Measurements from ENCODE around the gene SAYSD1. TPM values are rescaled to one million over a fixed set of nuclear protein-coding genes. Genes with fewer than 3 reads are reported as not detected.

SAYSD1 gene
- total RNA-seq, 1 experiment from 2014 or later, result 20.3 TPM

DNA sequence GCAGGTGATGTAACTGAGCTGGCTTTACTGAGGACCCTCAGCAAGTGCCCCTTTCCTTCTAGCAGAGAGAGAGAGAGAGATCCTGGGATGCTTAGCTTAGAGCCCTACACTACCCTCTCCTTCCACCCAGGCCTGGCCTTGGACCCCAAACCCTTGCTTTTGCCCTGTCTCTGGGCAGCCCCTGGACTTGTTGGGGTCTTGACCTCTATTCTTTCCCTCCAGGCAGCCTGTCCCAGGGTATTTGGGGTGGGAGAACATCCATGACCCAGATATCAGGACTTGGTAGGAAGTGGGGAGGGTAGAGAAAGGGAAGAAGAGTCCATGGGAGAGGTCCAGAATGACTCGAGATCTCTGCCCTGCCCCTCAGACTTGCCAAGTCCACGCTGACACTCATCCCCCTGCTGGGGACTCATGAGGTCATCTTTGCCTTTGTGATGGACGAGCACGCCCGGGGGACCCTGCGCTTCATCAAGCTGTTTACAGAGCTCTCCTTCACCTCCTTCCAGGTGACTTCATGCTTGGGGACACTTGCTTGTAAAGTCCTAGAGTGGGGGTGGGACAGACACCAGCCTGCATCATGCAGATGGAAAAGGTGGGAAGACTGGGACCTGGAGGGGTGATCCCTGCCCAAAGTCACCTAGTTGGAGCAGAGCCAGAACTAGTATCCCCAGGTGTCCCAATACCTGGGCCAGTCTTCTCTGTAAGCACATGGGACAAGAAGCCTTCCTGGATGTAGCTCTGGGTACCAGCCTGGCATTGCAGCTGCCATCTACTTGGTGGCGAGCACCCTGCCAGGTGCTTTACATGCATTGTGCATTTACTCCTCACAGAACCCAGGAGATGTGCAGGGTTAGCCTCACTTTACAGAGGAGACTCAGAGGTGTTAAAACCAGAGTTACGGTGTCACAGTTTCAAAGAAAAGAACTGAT lies 35.5 kb downstream of the SAYSD1 start:
- DNase-seq (ENCODE audit: low read depth), result no peak

DNA sequence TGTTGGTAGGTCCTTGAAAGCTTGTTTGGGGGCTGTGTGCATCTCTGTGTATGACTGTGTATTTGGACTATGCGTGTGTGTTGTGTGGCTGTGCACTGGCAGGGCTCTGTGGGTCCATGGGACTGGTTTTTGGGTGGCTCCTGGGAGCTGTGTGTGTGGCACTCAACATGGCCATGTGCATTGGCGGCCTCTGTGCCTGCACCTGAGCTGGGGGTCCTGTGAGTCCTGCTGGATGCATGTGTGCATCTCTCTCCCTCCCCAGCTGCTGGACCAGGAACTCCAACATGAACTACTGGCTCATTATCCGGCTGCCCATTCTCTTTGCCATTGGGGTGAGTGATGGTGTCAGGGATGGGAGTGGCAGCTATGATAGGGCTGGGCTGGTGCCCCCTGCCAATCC lies 36.3 kb downstream of the SAYSD1 start:
- no peak for DNase-seq (ENCODE audit: low read depth)

DNA sequence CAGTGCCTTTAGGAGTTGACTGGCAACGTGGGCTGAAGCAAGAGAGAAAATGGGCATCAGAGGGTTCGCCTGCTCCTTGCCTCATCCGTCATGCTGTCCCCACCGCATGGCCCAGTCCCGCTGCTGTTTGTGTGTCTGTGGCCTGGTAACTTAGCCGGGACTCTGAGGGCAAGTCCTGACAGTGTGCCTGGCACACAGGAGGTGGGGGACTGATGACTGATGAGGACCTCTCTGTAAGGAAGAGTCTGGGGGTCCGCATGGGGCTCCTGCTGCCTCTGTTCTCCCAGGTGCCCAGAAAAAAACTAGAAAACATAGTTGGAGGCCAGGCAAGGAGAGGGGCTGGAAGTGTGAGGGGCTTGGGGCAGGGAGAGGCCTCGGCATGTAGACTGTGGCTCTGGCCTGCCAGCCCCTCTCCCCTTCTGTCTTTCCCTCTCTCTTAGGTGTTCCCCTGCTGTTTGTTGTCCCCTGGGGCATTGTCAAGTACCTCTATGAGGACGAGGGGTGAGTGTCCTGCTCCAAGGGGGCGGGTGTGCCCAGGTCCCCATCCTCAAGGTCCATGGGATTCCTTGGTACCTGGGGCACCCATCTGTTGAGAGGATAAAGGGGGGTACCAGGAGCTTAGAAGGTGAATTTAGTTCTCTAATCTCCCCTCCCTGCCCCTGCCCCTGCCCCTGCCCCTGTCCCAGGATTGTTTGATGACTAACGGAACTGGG lies 36.9 kb downstream of the SAYSD1 start:
- no peak for DNase-seq (ENCODE audit: low read depth)

DNA sequence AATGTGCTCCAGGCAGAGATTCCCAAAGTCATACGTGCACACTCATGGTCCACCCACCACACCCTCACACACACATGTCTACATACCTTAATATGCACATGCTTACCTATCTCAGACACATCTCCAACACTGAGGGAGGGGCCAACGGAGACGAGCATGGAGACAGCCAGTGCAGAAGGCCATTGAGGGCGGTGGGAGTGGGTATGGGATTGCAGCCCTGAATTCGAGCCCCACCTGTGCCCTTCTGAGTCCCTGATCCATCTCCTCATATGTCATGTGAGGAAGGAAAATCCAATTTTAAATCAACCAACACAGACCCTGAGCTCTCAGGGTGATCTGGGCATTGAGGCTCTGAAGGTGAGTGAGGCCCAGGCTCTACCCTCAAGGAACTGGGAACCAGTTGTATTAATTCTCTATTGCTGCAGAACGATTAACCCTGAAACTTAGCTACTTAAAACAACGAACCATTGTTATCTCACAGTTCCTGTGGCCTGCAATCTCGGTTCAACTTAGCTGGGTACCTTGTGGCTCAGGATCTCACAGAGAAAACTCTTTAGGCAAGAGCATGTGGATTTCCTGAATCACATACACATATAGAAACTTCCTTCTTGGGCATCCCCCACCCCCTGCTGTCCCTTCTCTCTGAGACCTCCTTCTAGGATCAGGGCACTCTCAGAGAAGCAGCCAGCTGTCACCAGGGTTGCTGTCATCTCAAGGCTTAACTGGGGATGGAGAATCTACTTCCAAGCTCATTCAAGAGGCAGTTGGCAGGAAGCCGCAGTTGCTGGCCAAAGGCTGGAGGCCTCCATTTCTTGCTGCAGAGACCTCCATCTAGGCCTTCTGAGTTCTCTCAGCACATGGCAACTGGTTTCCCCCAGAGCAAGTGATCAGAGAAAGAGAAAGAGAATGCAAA lies 38.1 kb downstream of the SAYSD1 start:
- DNase-seq (ENCODE audit: low read depth), result no peak

DNA sequence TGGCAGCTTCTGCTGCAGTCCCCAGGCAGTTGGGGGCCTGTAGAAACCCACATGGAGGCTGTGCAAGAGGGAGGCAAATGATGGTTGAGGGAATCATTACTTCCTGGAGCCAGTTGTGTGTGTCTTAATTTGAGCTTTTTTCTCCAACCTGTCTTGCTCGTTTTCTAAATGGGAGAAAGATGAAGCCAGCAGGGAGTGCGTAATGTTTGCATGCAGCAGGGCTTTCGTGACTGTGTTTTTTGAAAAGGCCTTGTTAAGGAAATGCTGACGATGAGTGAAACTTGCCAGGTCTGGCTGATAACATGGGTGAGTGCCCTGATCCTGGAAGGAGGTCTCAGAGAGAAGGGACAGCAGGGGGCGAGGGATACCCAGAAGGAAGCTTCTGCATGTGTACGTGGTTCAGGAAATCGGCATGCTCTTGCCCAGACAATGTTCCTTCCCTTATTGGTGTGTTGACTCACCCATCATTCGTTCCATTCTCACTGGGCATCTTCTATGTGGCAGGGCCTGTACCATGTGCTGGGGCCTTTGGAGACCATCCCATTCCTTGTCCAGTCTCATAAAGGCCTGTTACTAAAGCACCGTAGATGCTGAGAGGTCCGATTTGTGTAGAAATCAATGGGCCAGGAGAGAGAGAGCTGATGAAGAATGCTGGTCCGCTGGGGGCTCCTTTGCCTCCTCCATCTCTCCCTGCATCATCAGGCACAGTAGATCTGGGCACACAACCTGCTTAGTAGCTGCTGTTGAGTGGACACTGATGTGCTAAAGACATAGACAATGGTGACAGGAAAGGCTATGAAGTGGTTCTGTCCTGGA lies 39.0 kb downstream of the SAYSD1 start:
- DNase-seq (ENCODE audit: low read depth), result no peak

DNA sequence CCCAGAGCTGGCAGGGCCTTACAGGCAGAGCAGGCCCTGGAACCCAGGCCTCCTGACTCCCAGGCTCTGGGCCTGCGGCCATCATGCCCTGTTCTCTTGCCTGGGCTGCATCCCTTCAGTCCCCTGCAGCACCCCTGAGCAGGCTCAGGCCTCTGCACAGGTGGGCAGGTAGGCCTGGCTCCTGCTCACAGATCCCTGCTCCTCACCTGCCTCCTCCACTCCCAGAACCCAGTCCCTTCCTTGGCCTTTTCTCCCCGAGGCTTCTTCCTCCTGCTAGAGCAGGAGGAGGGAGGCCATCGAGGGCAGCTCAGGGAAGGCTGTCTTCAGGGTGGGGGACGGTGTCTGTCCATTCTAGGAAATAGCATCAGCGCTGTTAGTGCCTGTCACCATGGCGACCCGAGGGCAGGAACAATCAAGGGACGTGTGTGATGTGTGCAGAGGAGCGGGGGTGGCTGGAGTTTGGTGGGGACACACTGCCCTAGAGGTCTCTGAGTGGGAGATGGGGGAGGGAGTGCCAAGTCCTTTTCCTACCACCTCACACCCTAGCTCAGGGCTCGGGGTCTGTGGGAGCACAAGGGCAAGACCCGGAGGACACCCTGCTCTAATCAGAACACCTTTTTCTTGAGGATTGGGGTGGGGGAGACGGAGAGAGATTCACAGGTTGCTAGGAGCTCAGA lies 39.8 kb downstream of the SAYSD1 start:
- DNase-seq (ENCODE audit: low read depth), result no peak

DNA sequence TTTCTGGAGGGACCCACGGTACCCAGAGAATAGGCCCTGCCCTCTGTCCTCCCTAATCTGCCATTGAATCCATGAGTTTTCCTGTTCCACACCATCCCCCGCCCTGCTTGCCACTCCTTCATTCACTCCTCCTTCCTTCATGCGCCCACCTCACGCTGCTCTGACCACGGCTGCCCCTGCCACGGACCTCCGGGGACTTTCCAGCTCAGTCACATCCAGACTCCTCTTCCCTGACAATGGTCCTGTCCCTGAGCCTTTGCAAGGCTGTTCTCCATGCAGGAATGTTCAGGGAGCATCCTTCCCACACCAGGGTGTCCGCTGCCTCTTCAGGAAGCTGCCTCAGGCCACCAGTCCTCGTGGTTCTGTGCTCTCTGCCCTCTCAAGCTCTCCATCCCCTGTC lies 40.5 kb downstream of the SAYSD1 start:
- DNase-seq (ENCODE audit: low read depth), result no peak

DNA sequence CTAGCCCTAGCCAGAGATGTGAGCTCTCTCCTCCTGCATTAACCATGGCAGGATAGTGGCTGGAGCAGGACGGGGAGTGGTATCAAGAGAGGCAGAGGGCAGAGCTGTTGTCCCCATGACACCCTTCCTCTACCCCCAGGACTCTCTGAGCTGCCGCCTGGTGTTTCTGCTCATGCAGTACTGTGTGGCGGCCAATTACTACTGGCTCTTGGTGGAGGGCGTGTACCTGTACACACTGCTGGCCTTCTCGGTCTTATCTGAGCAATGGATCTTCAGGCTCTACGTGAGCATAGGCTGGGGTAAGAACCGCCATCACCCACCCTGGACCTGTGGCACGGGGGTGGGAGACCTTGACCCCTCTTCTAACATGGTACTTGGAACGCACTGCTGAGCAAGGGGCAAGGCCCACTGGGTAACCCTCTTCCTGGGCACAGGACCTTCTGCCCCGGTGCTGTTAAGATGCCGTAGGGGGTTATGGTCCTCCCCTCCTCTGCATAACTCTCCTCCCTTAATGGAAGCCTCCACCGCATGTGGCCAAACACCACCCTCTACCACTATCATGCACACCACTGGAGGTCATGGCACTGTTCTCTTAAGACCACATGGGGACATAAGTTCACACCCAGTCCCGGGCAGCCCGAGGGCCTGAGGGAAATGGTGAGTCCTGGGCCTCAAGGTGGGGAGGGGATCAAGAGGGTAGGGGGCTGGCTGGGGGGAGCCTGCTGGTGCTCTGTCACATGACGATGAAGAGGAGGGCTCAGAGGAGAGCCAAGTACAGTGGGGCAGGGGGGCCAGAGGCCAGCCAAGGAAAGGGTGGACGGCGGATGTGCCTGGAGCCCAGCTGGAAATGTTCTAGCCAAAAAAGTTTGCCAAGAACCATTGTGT lies 41.3 kb downstream of the SAYSD1 start:
- DNase-seq (ENCODE audit: low read depth), result no peak

DNA sequence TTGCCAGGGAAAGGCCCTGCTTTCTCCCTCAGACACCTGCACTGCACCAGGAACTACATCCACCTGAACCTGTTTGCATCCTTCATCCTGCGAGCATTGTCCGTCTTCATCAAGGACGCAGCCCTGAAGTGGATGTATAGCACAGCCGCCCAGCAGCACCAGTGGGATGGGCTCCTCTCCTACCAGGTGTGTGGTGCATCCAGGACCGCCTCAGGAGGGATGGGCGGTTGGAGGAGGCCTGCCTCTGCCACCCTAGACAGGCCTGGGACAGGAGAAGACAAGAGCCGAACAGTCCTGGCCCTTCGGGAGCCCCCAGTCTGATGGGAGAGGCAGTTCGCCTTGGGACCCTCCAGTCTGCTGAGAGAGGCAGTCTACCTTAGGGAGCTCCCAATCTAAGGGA lies 42.2 kb downstream of the SAYSD1 start:
- no peak for DNase-seq (ENCODE audit: low read depth)

DNA sequence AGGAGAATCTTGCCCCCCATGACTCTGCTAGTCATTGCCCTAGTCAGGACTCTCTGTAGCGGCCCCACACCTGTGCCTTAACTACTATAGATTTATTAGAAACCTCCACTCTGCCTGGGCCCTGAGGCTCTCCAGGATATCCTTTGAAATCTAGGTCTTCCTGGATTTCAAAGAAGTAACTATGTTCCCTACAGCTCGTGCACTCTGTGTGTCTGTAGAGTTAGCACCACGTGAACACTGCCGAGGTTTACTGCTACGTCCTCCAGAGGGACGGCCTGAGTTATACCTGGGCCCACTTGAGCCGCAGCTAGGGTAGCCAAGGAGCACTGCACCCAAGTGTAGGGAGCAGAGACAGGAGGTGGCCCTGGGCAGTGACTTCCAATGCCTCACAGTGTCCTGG lies 46.6 kb downstream of the SAYSD1 start:
- DNase-seq (ENCODE audit: low read depth), result no peak

DNA sequence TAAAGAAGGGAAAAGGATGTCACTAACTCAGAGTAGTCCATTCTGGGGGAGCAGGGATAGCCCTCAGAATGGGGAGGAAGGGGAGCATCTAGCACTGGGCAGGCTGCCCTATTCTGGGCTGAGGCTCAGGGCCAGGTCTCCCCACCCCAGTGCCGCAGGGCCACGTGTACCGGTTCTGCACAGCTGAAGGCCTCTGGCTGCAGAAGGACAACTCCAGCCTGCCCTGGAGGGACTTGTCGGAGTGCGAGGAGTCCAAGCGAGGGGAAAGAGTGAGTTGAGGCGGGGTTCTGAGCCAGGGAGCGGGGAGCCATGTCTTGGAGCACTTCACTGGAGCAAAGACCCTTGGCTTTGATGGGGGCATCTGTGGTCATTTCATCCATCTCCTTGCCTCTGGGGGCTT lies 49.4 kb downstream of the SAYSD1 start:
- no peak for DNase-seq (ENCODE audit: low read depth)

DNA sequence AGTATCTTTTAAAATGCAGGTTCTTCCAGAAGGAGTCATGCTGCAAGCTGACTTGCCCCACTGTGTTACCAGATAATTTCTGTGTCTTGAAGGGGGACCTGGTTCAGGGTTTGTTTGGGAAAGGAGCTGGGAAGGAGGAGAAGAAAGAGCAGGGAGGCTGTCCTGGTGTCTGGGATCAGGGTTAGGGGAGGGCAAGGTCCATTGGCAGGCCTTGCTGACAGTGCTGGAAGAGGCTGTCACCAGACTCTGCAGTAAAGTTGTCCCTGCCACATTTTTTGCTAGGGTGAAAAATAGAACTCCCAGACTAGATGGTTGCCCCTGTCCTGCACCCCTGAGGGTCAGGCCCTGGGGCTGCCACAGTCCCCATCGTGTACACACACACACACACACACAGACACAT lies 51.5 kb downstream of the SAYSD1 start:
- no peak for DNase-seq (ENCODE audit: low read depth)

DNA sequence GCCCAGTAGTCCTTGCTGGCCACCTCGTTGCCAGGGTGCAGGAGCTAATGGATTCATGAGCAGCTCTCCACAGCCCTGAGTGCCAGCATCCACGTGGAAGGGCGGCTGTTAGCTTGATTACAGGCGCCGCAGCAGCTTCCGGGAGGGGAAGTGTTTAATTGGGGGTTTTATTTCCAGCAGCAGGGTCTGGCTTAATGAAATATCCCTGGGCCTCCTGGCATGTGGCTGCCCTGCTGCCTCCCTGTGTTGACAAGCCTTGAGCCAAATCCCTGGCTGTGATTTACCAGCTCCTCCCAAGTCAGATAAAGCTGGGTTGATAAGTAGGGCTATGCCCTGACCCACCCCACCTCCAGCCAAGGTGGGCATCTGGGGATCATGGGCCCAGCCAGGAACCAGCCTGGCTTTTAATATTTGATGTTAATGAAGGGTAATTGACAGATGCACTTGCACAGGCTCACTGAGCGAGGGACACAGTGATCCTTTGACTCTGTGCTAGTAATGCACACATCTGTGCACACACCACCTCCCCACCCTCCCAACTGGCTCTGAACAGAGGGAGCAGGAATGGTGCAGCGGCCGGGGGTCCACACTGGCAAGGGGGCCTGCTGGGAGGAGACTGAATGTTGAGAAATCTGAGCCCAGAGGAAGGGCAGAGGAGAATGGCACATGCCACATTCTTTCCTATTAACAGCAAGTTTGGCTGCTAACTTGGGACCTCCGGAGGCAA lies 52.8 kb downstream of the SAYSD1 start:
- DNase-seq (ENCODE audit: low read depth), result no peak

DNA sequence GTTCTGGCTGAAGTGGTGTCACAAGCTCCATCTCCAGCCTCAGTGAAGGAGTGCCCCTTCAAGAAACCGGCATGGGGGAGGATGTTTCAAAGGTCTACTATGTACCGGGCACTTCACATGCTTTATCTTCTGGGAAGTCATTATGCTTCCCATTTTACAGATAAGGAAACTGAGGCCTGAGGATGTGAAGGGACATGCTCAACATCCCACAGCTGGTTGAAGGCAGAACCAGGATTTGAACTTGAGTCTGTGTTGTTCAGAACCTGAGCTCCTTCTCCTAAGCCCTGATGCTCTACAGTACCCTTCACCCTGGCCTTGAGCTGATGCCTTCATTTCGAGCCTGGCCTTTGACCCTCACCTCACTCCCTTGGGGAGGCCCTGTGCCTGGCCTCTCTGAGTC lies 53.4 kb downstream of the SAYSD1 start:
- no peak for DNase-seq (ENCODE audit: low read depth)

DNA sequence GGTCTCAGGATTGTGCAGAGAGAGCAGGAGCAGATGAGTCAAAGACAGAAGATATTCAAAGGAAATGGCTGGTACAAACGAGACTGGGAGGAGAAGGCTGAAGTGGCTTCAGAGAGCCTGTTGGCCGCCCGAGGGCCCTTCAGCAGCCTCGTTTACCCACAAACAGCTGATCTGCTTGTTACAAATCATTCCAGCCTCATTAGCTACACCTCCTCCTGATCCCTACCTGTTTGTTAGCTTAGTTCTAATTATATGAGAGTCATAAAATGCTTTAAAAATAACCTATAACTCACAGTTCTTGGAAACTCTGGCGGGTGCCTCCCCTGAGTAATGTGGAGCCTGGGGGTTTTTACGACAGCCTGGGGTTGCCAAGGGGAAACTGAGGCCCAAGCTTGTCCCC lies 53.8 kb downstream of the SAYSD1 start:
- DNase-seq (ENCODE audit: low read depth), result no peak

DNA sequence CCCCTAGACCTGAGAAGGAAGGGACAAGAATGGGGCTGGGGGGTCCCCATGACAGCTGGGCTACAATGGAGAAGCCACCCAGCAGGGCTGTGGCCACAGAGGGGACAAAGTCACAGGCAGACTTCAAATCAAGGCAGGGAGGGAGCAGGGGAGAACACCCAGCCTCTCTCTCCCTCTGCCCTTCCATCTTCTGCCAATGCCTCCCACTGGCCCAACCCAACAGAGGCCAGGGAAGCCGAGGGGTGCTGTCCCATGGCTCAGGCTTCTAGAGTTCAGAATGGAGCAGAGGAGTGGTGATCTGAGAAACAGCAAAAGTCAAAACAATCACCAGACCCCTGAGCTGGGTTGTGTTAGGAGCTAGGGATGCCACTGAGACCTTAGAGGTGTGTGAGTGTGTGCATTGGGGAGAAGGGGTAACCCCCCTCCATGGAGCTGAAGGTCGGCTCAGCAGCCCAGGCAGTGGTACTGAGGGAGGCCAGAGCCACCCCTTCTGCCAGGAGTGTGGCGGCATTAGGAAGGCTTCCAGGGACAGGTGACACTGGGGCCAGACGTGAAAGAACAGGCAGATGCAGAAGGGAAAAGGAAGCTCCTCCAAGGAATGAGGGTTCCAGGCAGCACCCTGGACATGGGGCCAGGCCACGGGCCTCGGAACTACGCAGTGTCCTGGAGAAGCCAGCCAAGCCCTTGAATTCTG lies 54.4 kb downstream of the SAYSD1 start:
- no peak for DNase-seq (ENCODE audit: low read depth)

DNA sequence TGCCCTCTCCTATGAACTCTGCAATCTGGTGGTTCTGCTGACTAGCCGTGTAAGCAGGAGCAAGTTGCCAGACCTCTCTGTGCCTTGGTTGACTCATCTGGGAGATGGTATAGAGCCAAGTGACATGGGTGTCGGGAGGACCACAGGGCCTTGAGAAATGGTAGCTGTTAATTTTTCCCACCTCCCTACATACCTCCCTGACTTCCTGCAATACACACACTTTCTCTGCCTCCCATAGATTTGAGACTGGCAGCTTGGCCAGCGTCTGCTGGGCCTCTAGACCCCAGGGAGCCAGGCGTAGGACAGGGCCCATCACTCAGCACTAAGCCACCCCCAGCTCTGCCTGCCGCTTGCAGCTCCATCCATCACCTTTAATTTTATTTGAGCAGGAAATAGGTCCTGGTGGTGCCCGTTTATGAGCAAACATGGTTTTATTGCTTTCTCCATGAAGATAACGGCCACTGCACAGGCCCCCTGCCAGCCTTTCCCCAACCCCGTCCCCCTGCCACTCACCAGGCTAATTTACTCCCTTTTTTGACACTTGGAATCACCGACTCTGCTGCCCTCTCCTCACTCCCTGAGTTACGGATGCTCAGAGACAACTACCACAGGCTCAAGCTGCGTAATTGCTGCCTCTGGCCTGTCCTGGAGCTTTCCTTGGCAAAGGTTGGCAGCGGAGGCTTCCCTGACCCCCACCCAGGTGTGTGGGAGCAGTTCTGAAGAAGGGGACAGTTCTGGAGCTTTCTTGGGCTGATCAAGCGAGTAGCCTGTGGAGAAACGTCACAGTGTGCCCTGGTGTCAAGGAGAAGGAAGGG lies 55.3 kb downstream of the SAYSD1 start:
- DNase-seq (ENCODE audit: low read depth), result no peak

Data from RPMI7951 (cell line).